Right lobe of liver (tissue), 6 donors: ENCODE measurements around the gene CCDC197. TPM values are rescaled to one million over a fixed set of nuclear protein-coding genes. Genes with fewer than 3 reads are reported as not detected.

ENCODE experiments used
- ATAC-seq, 4 donors: fragments of 200-7000 bp; cut with Tn5 transposase; one replicate each; pipeline ENCODE4 v1.9.1; 2020; ENCODE audit warnings: mild to moderate bottlenecking in 4 of 4, moderate library complexity in 4 of 4
- DNase-seq, 3 donors: peaks; one replicate each; pipeline ENCODE4 v3.0.0-alpha.2; 2020
- H3K27ac ChIP-seq, 3 donors: fragments of 200-600 bp; one replicate each; pipeline ENCODE4 v1.8.0; 2022
- H3K27me3 ChIP-seq, 2 donors: fragments of 200-600 bp; one replicate each; pipeline ENCODE4 v1.8.0; 2022
- H3K36me3 ChIP-seq, 4 donors: fragments of 200-600 bp; sonication (generic) in 1 of 4; one replicate each; pipeline versions ENCODE4 v1.5.1 to v1.8.0; 2017 to 2022; ENCODE audit warnings: control low read depth in 1 of 4
- H3K4me1 ChIP-seq, 4 donors: fragments of 200-600 bp; sonication (generic) in 1 of 4; one replicate each; pipeline versions ENCODE4 v1.5.1 to v1.8.0; 2017 to 2022; ENCODE audit warnings: control low read depth in 1 of 4
- H3K4me3 ChIP-seq, 3 donors: fragments of 200-600 bp; one replicate each; pipeline ENCODE4 v1.8.0; 2022
- H3K9me3 ChIP-seq, 4 donors: fragments of 200-600 bp; sonication (generic) in 1 of 4; one replicate each; pipeline versions ENCODE4 v1.5.1 to v1.8.0; 2017 to 2022; ENCODE audit warnings: control low read depth in 1 of 4
- POLR2A ChIP-seq: fragments of 450-650 bp; IDR thresholded peaks from one replicate; pipeline ENCODE4 v1.6.1; 2017; ENCODE audit warnings: antibody characterized with exemption, mild to moderate bottlenecking
- WGBS: methylation state at CpG from one replicate; pipeline ENCODE4 v1.1.6; 2018; ENCODE audit warnings: low coverage, low lambda C conversion rate; ENCODE audit not compliant: insufficient coverage; ENCODE audit errors: missing lambda C conversion rate; 5-methylcytosine and 5-hydroxymethylcytosine counted together
- intact Hi-C, 2 donors: fragments of 100-400 bp; cut with DNase I; formaldehyde crosslinking; loops; one replicate each; pipeline versions ENCODE4 v1.11.2 to v1.14.1; 2022
- total RNA-seq, 6 experiments: library from RNA; depleted of rRNA in 2 of 6; stranded (reverse); fragments of >200 nt in 2 of 6; fragmentation: NEBNext Ultra II Directional in 3 of 6; extraction: Animal tissue kit (Norgen Biotek cat#: 25700) in 3 of 6; gene quantifications; one replicate each; pipeline versions ENCODE4 v1.1.0 to v1.2.4, GENCODE V29; 2016 to 2023
- TF ChIP-seq, protein P1 (sequence below), 4 donors: fragments of 200-600 bp in 3 of 4; fragments of 450-650 bp in 1 of 4; IDR thresholded peaks; one replicate each; pipeline versions ENCODE4 v1.5.1 to v1.8.0; 2016 to 2022; ENCODE audit warnings: antibody characterized with exemption in 4 of 4, mild to moderate bottlenecking in 2 of 4
- donor health status: DM: no; HTN: yes; CAD: no.
- donor health status: DM: no; HTN: no; CAD: no.
- donor health status: DM: no; HTN: no; CAD: no.
- donor health status: DM: no; HTN: yes; CAD: no.
- donor health status: DM: no; HTN: yes; CAD: no.

CCDC197 gene
- total RNA-seq, 6 experiments from 2014 or later: not detected

DNA sequence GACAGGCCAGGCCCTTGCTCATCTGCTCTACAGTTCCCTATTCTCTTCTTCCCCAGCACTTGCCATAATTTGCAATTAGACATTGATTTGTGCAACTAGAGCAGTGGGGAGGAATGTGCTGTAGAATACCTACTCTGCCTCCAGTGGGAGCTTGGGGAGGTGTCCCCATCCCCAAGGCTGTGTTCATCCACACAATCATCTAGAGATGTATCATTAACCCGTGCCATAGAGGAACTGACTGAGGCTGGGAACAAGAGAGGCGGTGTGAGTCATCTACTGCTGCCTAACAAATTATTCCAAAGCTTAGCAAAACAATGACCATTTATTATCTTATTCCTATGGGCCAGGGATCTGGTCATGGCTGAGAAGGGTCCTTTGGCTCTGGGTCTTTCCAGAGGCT is 23.9 kb downstream of the CCDC197 start:
- TF ChIP-seq, protein P1, sequence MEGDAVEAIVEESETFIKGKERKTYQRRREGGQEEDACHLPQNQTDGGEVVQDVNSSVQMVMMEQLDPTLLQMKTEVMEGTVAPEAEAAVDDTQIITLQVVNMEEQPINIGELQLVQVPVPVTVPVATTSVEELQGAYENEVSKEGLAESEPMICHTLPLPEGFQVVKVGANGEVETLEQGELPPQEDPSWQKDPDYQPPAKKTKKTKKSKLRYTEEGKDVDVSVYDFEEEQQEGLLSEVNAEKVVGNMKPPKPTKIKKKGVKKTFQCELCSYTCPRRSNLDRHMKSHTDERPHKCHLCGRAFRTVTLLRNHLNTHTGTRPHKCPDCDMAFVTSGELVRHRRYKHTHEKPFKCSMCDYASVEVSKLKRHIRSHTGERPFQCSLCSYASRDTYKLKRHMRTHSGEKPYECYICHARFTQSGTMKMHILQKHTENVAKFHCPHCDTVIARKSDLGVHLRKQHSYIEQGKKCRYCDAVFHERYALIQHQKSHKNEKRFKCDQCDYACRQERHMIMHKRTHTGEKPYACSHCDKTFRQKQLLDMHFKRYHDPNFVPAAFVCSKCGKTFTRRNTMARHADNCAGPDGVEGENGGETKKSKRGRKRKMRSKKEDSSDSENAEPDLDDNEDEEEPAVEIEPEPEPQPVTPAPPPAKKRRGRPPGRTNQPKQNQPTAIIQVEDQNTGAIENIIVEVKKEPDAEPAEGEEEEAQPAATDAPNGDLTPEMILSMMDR (IDR thresholded peaks at IDR 0.05): no peak
- WGBS: 40% methylated on average over 1 of the region's 2 CpGs
- intact Hi-C loops: no loop called here
- Histone ChIP-seq H3K4me3 (no peak overlapping the region), H3K27me3 (no peaks in the 10 kb centered on the region), H3K9me3 (no peaks in the 10 kb centered on the region), H3K27ac (no peak overlapping the region), H3K36me3 (no peaks in the 10 kb centered on the region), H3K4me1 (peaks cover 0 to 1% (median 0%) of the 10 kb centered on the region in 4 donors)
- ATAC-seq: no peak
- DNase-seq: no peak

DNA sequence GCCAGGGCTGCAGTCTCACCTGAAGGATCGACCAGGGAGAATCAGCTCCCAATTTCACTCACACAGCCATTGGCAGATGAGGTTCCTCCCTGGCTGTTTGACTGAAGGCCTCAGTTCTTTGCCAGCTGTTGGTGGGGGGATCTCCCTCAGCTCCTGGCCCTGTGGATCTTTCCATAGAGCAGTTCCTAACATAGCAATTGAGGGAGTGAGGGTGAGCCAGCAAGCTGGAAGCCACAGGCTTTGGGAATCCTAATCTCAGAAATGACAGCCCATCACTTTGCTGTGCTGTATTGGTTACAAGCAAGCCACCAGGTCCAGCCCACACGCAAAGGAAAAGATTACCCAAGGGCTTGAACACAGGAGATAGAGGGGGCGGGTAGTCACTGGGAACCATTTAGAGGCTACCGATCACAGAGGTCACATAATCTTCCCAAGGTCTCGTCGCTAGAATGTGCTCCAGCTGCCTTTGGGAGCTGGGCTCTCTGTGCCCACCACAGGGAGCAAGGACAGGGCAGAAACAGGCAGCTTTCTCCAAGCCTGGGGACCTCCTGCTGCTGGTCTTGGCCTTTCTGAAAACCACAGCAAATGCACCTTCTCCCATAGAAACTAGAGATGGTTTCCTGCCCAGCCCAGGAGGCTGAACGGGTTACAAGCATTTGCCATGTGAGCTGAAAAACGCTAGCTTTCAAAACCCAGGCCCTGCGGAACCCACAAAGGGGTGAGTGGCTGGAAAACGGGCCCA is 24.5 kb downstream of the CCDC197 start:
- Histone ChIP-seq H3K27me3 (no peaks in the 10 kb centered on the region), H3K9me3 (no peaks in the 10 kb centered on the region), H3K4me3 (no peak overlapping the region), H3K36me3 (no peaks in the 10 kb centered on the region), H3K27ac (no peak overlapping the region), H3K4me1 (peaks cover 0 to 1% (median under 1%) of the 10 kb centered on the region in 4 donors)
- no peak for DNase-seq
- no peak for ATAC-seq
- intact Hi-C loops: no loop called here
- WGBS: 45% methylated on average over 4 of the region's 10 CpGs
- TF ChIP-seq POLR2A: no peak
- TF ChIP-seq, protein P1 (IDR thresholded peaks at IDR 0.05): no peak

DNA sequence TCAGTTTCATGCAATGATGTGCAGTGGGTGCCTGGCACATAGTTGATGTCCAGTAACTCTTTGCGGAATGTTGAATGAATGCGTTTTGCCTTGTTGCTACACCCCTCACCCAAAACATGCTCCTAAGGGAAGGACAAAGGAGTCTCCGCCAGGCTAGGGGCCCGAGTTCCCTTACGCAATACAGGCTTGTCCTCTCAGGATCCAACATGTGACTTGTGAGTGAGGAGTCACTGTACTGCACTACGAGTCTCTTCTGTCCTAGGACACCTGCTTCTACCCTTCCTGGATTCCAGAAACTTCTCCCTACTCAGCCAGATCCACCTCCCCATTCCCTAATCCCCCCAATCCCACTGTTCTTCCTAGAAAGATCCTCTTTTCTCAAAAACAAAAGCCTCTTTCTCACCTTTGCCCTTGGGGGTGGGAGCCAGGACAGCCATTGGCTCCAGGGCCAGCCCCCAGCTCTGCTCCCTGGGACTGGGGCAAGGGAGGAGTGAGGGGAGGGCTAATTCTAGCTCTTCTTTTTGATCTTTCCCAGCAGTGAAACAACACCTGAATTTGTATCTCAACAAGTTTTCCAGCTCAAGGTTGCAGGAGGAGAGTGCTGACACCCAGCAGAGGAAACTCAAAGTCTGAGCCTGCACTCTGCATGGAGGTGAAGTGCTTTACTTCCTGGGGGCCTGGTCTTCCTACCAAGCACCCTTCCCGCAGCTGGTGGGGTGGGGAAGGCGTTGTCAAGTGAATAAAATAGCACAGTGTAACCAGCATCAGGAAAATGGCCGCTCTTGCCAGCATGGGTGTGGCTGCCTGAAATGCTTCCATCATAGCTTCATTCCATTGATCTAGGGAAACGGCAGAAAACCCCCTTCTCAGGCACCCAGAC is 25.7 kb downstream of the CCDC197 start:
- 54% methylated on average over 5 of the region's 10 CpGs for WGBS
- H3K36me3 ChIP-seq: no peaks in the 10 kb centered on the region
- H3K27me3 ChIP-seq: no peaks in the 10 kb centered on the region
- H3K4me3 ChIP-seq: no peak overlapping the region
- H3K9me3 ChIP-seq: no peaks in the 10 kb centered on the region
- H3K27ac ChIP-seq: no peak overlapping the region
- DNase-seq (no peak), ATAC-seq (no peak)
- intact Hi-C loops: no loop called here
- TF ChIP-seq POLR2A: no peak
- TF ChIP-seq, protein P1 (IDR thresholded peaks at IDR 0.05): no peak
- H3K4me1 ChIP-seq: peaks cover 0 to 13% (median under 1%) of the 10 kb centered on the region in 4 donors

DNA sequence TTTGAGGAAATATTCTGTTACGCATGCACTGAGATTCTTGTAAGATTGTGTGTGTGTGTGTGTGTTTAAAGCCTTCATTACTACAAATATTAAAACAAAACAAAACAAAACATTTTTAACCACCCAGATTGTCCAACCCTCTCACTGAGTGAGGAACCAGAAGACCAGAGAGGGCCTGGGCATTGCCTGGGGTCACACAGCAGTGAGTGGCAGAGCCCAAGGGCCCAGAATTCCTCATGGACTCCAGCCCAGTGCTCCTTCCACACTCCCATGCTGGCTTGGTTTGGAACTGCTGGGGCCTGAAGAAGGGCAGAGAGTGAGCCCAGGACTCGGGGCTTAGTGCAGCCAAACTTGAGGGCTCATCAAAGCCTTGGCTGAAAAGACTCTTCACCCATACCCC is 27.4 kb downstream of the CCDC197 start:
- intact Hi-C loops: no loop called here
- Histone ChIP-seq H3K27me3 (no peaks in the 10 kb centered on the region), H3K36me3 (no peaks in the 10 kb centered on the region), H3K27ac (no peak overlapping the region), H3K4me1 (peaks cover 0 to 13% (median under 1%) of the 10 kb centered on the region in 4 donors), H3K4me3 (no peak overlapping the region), H3K9me3 (no peaks in the 10 kb centered on the region)
- DNase-seq (no peak), ATAC-seq (no peak)
- 100% methylated on average over 1 of the region's 2 CpGs for WGBS
- TF ChIP-seq, protein P1 (IDR thresholded peaks at IDR 0.05): no peak
- TF ChIP-seq POLR2A: no peak
